ENCODE results near the gene ZYX. TPM values are rescaled to one million over a fixed set of nuclear protein-coding genes. Genes with fewer than 3 reads are reported as not detected.
"Not testable (repeated sequence)": the region's sequence is repeated elsewhere in the genome, so short reads cannot be mapped to it uniquely, and the experiment has no call there.

Gene ZYX
- total and polyA plus RNA-seq, 2 donors (not counting 1 experiment from before 2014, with no cell fraction given): 32.3 to 53.8 TPM

- H3K36me3 ChIP-seq (replicated peaks in 1 of 2; ENCODE audit: control extremely low read depth in 1 of 2, control insufficient read depth in 1 of 2, extremely low read depth in 1 of 2, insufficient read depth in 2 of 2, low read length in 1 of 2): peaks cover 0 to 17% of the 10 kb centered on the region in 2 experiments
These were observed 10.6 kb downstream of the ZYX start for GRCh38 chr7:143391462-143392404.

GRCh38 chr7:143392427-143392826 is 11.3 kb downstream of the ZYX start:
- H3K27ac ChIP-seq (ENCODE audit: low read length in 2 of 2); H3K79me2 ChIP-seq (ENCODE audit: control insufficient read depth, insufficient read depth, low read length); H3K4me3 ChIP-seq (ENCODE audit: control extremely low read depth in 1 of 5, extremely low read depth in 1 of 5, insufficient read depth in 1 of 5, low read depth in 2 of 5, low read length in 4 of 5); H3K9ac ChIP-seq (ENCODE audit: low read length); H2AFZ ChIP-seq (ENCODE audit: insufficient read depth, low read depth, low read length, poor library complexity, severe bottlenecking); H3K27me3 ChIP-seq (replicated peaks in 1 of 4; ENCODE audit: control extremely low read depth in 1 of 4, control insufficient read depth in 3 of 4, insufficient read depth in 4 of 4, low read length in 3 of 4); DNase-seq; H3K4me1 ChIP-seq (ENCODE audit: control insufficient read depth in 2 of 2, insufficient read depth in 2 of 2, low read length in 2 of 2); H3K4me1 Mint-ChIP-seq; H3K4me2 ChIP-seq (replicated peaks; ENCODE audit: low read depth, low read length, poor library complexity, severe bottlenecking); ATAC-seq (ENCODE audit: low read depth); H3K9me3 ChIP-seq (ENCODE audit: control extremely low read depth in 1 of 3, control insufficient read depth in 2 of 3, insufficient read depth in 1 of 3, low read length in 2 of 3); H3K4me3 Mint-ChIP-seq; H3K27me3 Mint-ChIP-seq; H3K27ac Mint-ChIP-seq; intact Hi-C loops (cut with micrococcal nuclease); H3K9me3 Mint-ChIP-seq (ENCODE audit: insufficient read depth); POLR2A ChIA-PET; H4K20me1 ChIP-seq (ENCODE audit: control insufficient read depth, insufficient read depth, low read length, poor library complexity, severe bottlenecking): not testable (repeated sequence)
- WGBS (ENCODE audit: insufficient coverage): 97% methylated on average over 7 of the region's 8 CpGs
- CTCF ChIA-PET: interaction anchor here (1.0 to 1.3 kb wide), 2 partner anchors 8 to 12 kb away, joined by 3 to 5 read pairs; no protein-coding TSS in a partner anchor
- peaks cover 0 to 17% of the 10 kb centered on the region in 2 experiments for H3K36me3 ChIP-seq (replicated peaks in 1 of 2; ENCODE audit: control extremely low read depth in 1 of 2, control insufficient read depth in 1 of 2, extremely low read depth in 1 of 2, insufficient read depth in 2 of 2, low read length in 1 of 2)

More at GRCh38 chr7:143391462-143392404, 10.6 kb downstream of the ZYX start:
- H3K4me3 ChIP-seq (ENCODE audit: control extremely low read depth in 1 of 5, extremely low read depth in 1 of 5, insufficient read depth in 1 of 5, low read depth in 2 of 5, low read length in 4 of 5): no peak overlapping the region
- H3K4me2 ChIP-seq (replicated peaks; ENCODE audit: low read depth, low read length, poor library complexity, severe bottlenecking): no peak overlapping the region
- H3K27ac ChIP-seq (ENCODE audit: low read length in 2 of 2): no peak overlapping the region
- ChIA-PET CTCF (interaction anchor here (0.5 to 1.6 kb wide), 3 partner anchors 25 to 781 kb away, joined by 3 to 7 read pairs (median 3); no protein-coding TSS in a partner anchor), POLR2A (no interaction called here)
- peaks cover 0 to under 1% of the 10 kb centered on the region in 2 donors for H3K4me1 ChIP-seq (ENCODE audit: control insufficient read depth in 2 of 2, insufficient read depth in 2 of 2, low read length in 2 of 2)
- no peaks in the 10 kb centered on the region for H3K27me3 Mint-ChIP-seq
- H3K9me3 ChIP-seq (ENCODE audit: control extremely low read depth in 1 of 3, control insufficient read depth in 2 of 3, insufficient read depth in 1 of 3, low read length in 2 of 3): no peaks in the 10 kb centered on the region
- H4K20me1 ChIP-seq (ENCODE audit: control insufficient read depth, insufficient read depth, low read length, poor library complexity, severe bottlenecking): no peaks in the 10 kb centered on the region
- ATAC-seq (ENCODE audit: low read depth) (no peak), DNase-seq (no peak)
- WGBS (ENCODE audit: insufficient coverage): 88% methylated on average over 20 of the region's 24 CpGs
- intact Hi-C loops (cut with micrococcal nuclease): no loop called here
- no peaks in the 10 kb centered on the region for H3K4me1 Mint-ChIP-seq
- no peak overlapping the region for H2AFZ ChIP-seq (ENCODE audit: insufficient read depth, low read depth, low read length, poor library complexity, severe bottlenecking)
- no peak overlapping the region for H3K4me3 Mint-ChIP-seq
- TF ChIP-seq CTCF (IDR thresholded peaks at IDR 0.05) (no peak), EZH2 (IDR thresholded peaks at IDR 0.05; ENCODE audit: borderline replicate concordance, insufficient read depth, low read depth, low read length, poor library complexity, severe bottlenecking) (no peak)
- H3K27me3 ChIP-seq (replicated peaks in 1 of 4; ENCODE audit: control extremely low read depth in 1 of 4, control insufficient read depth in 3 of 4, insufficient read depth in 4 of 4, low read length in 3 of 4): no peaks in the 10 kb centered on the region
- no peaks in the 10 kb centered on the region for H3K79me2 ChIP-seq (ENCODE audit: control insufficient read depth, insufficient read depth, low read length)
- no peaks in the 10 kb centered on the region for H3K9me3 Mint-ChIP-seq (ENCODE audit: insufficient read depth)
- H3K27ac Mint-ChIP-seq: no peak overlapping the region
- H3K9ac ChIP-seq (ENCODE audit: low read length): no peak overlapping the region
